Measurements from ENCODE around the gene RYR1.

- TF ChIP-seq CTCF (conservative IDR thresholded peaks at IDR 0.05) (no peak), ZFX (IDR thresholded peaks at IDR 0.05) (no peak)
Observed at GRCh38 chr19:38383743-38384142, 49.7 kb upstream of the RYR1 start.

All from C4-2B (cell line).